NCI-H2081 treated with DMSO at 0.1 percent for 48 hours (cell line): ENCODE results near the gene LRRC10B.
A peak's percentile ranks its signal among the peaks of the same experiment; 100 is the strongest.

Experiments
- DNase-seq: peaks from one replicate; lab custom pipeline; 2025; lab: John Stamatoyannopoulos, UW

LRRC10B gene

GRCh38 chr11:61509043-61510029, 787 bp downstream of the LRRC10B start:
- peak; percentile 23 for DNase-seq

- DNase-seq, result no peak
These were observed 1.8 kb downstream of the LRRC10B start for GRCh38 chr11:61510166-61510919.

GRCh38 chr11:61510974-61511373, 2.4 kb downstream of the LRRC10B start:
- DNase-seq, result no peak

- DNase-seq, result no peak
These were observed 2.8 kb downstream of the LRRC10B start for GRCh38 chr11:61511383-61511782.

- DNase-seq, result no peak
These were observed 3.9 kb downstream of the LRRC10B start for GRCh38 chr11:61512435-61512834.

GRCh38 chr11:61513143-61513765, 4.7 kb downstream of the LRRC10B start:
- no peak for DNase-seq

- no peak for DNase-seq
These were observed 5.7 kb downstream of the LRRC10B start for GRCh38 chr11:61514050-61514917.

GRCh38 chr11:61515686-61516085, 7.1 kb downstream of the LRRC10B start:
- DNase-seq, result no peak

- no peak for DNase-seq
These were observed 7.6 kb downstream of the LRRC10B start for GRCh38 chr11:61516191-61516590.

GRCh38 chr11:61516675-61517572, 8.4 kb downstream of the LRRC10B start:
- DNase-seq, result no peak

GRCh38 chr11:61518032-61518795, 9.7 kb downstream of the LRRC10B start:
- no peak for DNase-seq

- no peak for DNase-seq
These were observed 14.3 kb downstream of the LRRC10B start for GRCh38 chr11:61522881-61523280.

GRCh38 chr11:61524446-61524845, 15.9 kb downstream of the LRRC10B start:
- DNase-seq, result no peak

- no peak for DNase-seq
These were observed 16.5 kb downstream of the LRRC10B start for GRCh38 chr11:61524963-61525587.

- DNase-seq, result no peak
These were observed 17.7 kb downstream of the LRRC10B start for GRCh38 chr11:61526229-61526628.

- DNase-seq, result no peak
These were observed 18.6 kb downstream of the LRRC10B start for GRCh38 chr11:61526956-61527731.

- no peak for DNase-seq
These were observed 19.6 kb downstream of the LRRC10B start for GRCh38 chr11:61528114-61528513.

- no peak for DNase-seq
These were observed 21.1 kb downstream of the LRRC10B start for GRCh38 chr11:61529537-61530225.
